Measurements from ENCODE around the gene EMC9. TPM values are rescaled to one million over a fixed set of nuclear protein-coding genes. Genes with fewer than 3 reads are reported as not detected.

EMC9 gene
- total and polyA plus RNA-seq, 2 of the 8 experiments (the other 6 are each of a cell fraction or from before 2014, with no cell fraction given) = 38.4 to 47.2 TPM

- Histone ChIP-seq H3K9me3 (ENCODE audit: insufficient read depth in 2 of 2, low read depth in 1 of 2, low read length in 1 of 2) (no peaks in the 10 kb centered on the region), H2BK20ac (ENCODE audit: low read length) (no peak overlapping the region), H3K36me3 (ENCODE audit: control insufficient read depth in 2 of 4, insufficient read depth in 4 of 4, low read length in 3 of 4) (peaks cover 5 to 12% (median 9%) of the 10 kb centered on the region in 4 experiments; a peak in 6 of 8 replicates), H2BK15ac (ENCODE audit: low read length) (no peak overlapping the region), H3K23ac (ENCODE audit: insufficient read length) (no peak overlapping the region), H3K4ac (replicated peaks; ENCODE audit: insufficient read length, low read depth, low read length) (no peak overlapping the region), H2BK5ac (ENCODE audit: low read depth, low read length) (peak overlapping the region; percentile 100; the same call in 1 of the 2 replicates), H3K27ac (ENCODE audit: low read depth, low read length) (no peak overlapping the region), H3K14ac (ENCODE audit: insufficient read length) (peak overlapping the region; percentile 8), H3K4me3 (ENCODE audit: extremely low read depth in 1 of 4, insufficient read depth in 2 of 4, low read depth in 3 of 4, low read length in 4 of 4) (peak overlapping the region; percentile 68 to 89 (median 76)), H2BK120ac (replicated peaks; ENCODE audit: low read depth, low read length) (no peak overlapping the region), H3K56ac (replicated peaks; ENCODE audit: insufficient read length, low read depth, low read length) (no peak overlapping the region), H2AK5ac (ENCODE audit: low read depth, low read length) (no peak overlapping the region), H3K4me2 (ENCODE audit: insufficient read depth in 1 of 2, low read depth in 2 of 2, low read length in 2 of 2) (peak overlapping the region; percentile 85 to 91), H4K91ac (replicated peaks; ENCODE audit: insufficient read length, low read length) (no peak overlapping the region), H2AFZ (ENCODE audit: low read length) (0 out of 2 replicates have a peak overlapping the region, but pooled peaks have one; percentile 12), H3K4me1 (replicated peaks in 1 of 4; ENCODE audit: control insufficient read depth in 3 of 4, insufficient read depth in 4 of 4, low read length in 3 of 4) (peaks cover 0 to 4% (median 2%) of the 10 kb centered on the region in 4 experiments; a peak in 5 of 7 replicates), H3K79me1 (ENCODE audit: low read depth, low read length) (peaks cover 5% of the 10 kb centered on the region; the same call in 1 of the 2 replicates), H4K5ac (ENCODE audit: insufficient read length, low read depth, low read length) (peak overlapping the region; percentile 28), H3K18ac (ENCODE audit: extremely low read depth, low read length) (peak overlapping the region; percentile 65; the same call in 1 of the 2 replicates), H4K8ac (ENCODE audit: extremely low read depth, insufficient read depth, low read length) (no peak overlapping the region; the same call in 1 of the 2 replicates), H3K79me2 (ENCODE audit: control insufficient read depth in 1 of 2, insufficient read depth in 2 of 2, low read length in 2 of 2) (peaks cover 0 to 10% of the 10 kb centered on the region in 2 experiments; a peak in 2 of 4 replicates), H4K20me1 (replicated peaks in 1 of 2; ENCODE audit: control insufficient read depth in 1 of 2, insufficient read depth in 2 of 2, low read length in 2 of 2) (no peaks in the 10 kb centered on the region), H2BK12ac (ENCODE audit: low read depth, low read length) (no peak overlapping the region), H3K9ac (replicated peaks in 1 of 4; ENCODE audit: extremely low read depth in 1 of 4, low read depth in 3 of 4, low read length in 3 of 4) (peak overlapping the region in 3 of 4 experiments; percentile 9 to 49 (median 24); a peak in 5 of 7 replicates), H3K27me3 (replicated peaks in 1 of 4; ENCODE audit: control insufficient read depth in 3 of 4, extremely low read depth in 1 of 4, insufficient read depth in 3 of 4, low read length in 3 of 4) (no peaks in the 10 kb centered on the region), H3K23me2 (ENCODE audit: low read depth, low read length) (peaks cover 7% of the 10 kb centered on the region)
- TF ChIP-seq POLR2AphosphoS5 (IDR thresholded peaks at IDR 0.05; ENCODE audit: low read depth, low read length) = no peak
- TF ChIP-seq SIX5 (IDR thresholded peaks at IDR 0.05; ENCODE audit: low read depth, low read length) = no peak
- TF ChIP-seq CEBPB (IDR thresholded peaks at IDR 0.05; ENCODE audit: low read depth, low read length) = no peak
- TF ChIP-seq SRF (IDR thresholded peaks at IDR 0.05; ENCODE audit: low read depth, low read length) = no peak
- no peak for TF ChIP-seq BACH1 (IDR thresholded peaks at IDR 0.05; ENCODE audit: low read length)
- no peak for TF ChIP-seq KDM1A (IDR thresholded peaks at IDR 0.05; ENCODE audit: borderline replicate concordance, low read length)
- FAIRE-seq = no peak
- no peak for DNase-seq (ENCODE audit: low read depth in 1 of 2, low spot score in 2 of 2)
- whole genome bisulfite sequencing, 2 experiments (ENCODE audit: extremely low coverage in 1 of 2, insufficient coverage in 1 of 2, insufficient read length in 1 of 2, insufficient replicate concordance in 2 of 2, low coverage in 1 of 2, low lambda C conversion rate in 2 of 2, missing lambda C conversion rate in 1 of 2) = 16% methylated on average over 15 of the region's 15 CpGs; no CpG with 5 or more reads in 1 of the 2 experiments
- ChIA-PET CTCF (ENCODE audit: partially characterized antibody) (interaction anchor here (0.6 to 2.7 kb wide), 12 partner anchors 14 to 322 kb away, joined by 3 to 20 read pairs (median 4); partner anchors contain the start of genes IRF9, PCK2 and PSME2), POLR2A (ENCODE audit: partially characterized antibody) (interaction anchor here (1.0 to 7.1 kb wide), 14 partner anchors 10 to 125 kb away, joined by 3 to 125 read pairs (median 5); partner anchors contain the start of genes DHRS4L2, EMC9, FITM1 and IPO4)
These were observed 28.0 kb downstream of the EMC9 start for GRCh38 chr14:24113379-24113800.

Data from H1 (cell line).